ENCODE data around the gene SRCIN1. TPM values are rescaled to one million over a fixed set of nuclear protein-coding genes. Genes with fewer than 3 reads are reported as not detected.

The SRCIN1 gene
- total RNA-seq, 1 experiment from 2014 or later = 6.9 TPM

DNA sequence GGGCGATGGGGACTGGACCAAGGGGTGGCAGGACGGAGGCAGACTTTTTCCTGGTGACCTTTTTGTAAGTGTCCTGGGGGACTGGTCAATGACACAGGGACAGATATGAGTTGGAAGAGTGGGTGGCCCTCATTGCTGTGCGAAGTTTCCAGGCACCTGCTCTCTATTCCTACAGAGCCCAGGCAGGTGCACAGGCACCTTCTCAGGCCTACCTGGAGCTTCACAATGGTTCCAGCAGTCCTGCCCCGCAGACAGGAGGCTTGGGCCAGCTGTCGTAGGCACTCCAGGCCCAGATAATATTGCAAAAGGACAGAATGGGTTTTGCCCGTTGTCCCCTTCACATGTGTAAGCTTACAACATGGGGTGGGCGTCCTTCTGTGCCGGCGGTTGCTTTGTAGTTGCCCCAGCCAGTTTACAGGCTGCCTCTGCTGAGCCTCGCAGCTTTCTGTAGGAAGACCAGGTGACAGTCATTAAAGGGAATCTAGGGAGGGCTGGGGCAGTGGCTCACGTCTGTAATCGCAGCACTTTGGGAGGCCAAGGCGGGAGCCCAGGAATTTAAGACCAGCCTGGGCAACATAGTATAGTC is 93.2 kb downstream of the SRCIN1 start:
- Mint-ChIP-seq H3K4me3 (no peak overlapping the region), H3K27me3 (ENCODE audit: low read depth) (peaks cover 48% of the 10 kb centered on the region), H3K9me3 (peaks cover 0 to 3% of the 10 kb centered on the region in 2 experiments; a peak in 1 of 5 replicates), H3K36me3 (ENCODE audit: insufficient read depth in 1 of 3, low read depth in 3 of 3) (peaks cover 0 to under 1% (median 0%) of the 10 kb centered on the region in 3 experiments; a peak in 1 of 7 replicates), H3K27ac (no peak overlapping the region), H3K4me1 (peaks cover 31 to 35% of the 10 kb centered on the region in 2 experiments)
- Histone ChIP-seq H2BK5ac (ENCODE audit: insufficient read length, low read length) (no peak overlapping the region), H3K14ac (ENCODE audit: insufficient read depth, low read length) (no peak overlapping the region), H2AK5ac (ENCODE audit: insufficient read length, low read length) (no peak overlapping the region), H2AFZ (ENCODE audit: low read length) (no peak overlapping the region), H3K4me1 (ENCODE audit: insufficient read depth, low read length) (peaks cover 8% of the 10 kb centered on the region; the same call in 1 of the 2 replicates), H3K4ac (ENCODE audit: low read depth, low read length) (no peak overlapping the region), H4K91ac (ENCODE audit: insufficient read length, low read depth, low read length) (no peak overlapping the region), H3K27me3 (ENCODE audit: insufficient read depth, low read length) (no peaks in the 10 kb centered on the region; the same call in 1 of the 2 replicates), H4K8ac (replicated peaks; ENCODE audit: insufficient read length, low read depth, low read length) (no peak overlapping the region), H4K20me1 (ENCODE audit: control insufficient read depth, insufficient read depth, insufficient read length) (no peaks in the 10 kb centered on the region), H2BK120ac (ENCODE audit: low read depth, low read length, poor library complexity, severe bottlenecking) (no peak overlapping the region), H4K5ac (ENCODE audit: insufficient read length, low read depth, low read length) (no peak overlapping the region), H3K79me2 (ENCODE audit: insufficient read depth, low read length) (no peaks in the 10 kb centered on the region), H2BK20ac (ENCODE audit: low read depth, low read length, poor library complexity, severe bottlenecking) (no peak overlapping the region), H2BK15ac (ENCODE audit: low read depth, low read length) (no peak overlapping the region), H3K23me2 (ENCODE audit: insufficient read length, low read depth, low read length, poor library complexity, severe bottlenecking) (peaks cover 18% of the 10 kb centered on the region), H3K4me2 (ENCODE audit: insufficient read depth, insufficient read length, low read length) (no peak overlapping the region), H3K56ac (ENCODE audit: insufficient read length, low read depth, low read length) (no peak overlapping the region), H3K23ac (ENCODE audit: insufficient read length, low read depth, low read length) (no peak overlapping the region), H3T11ph (ENCODE audit: low read length) (no peak overlapping the region), H3K9ac (ENCODE audit: extremely low read depth, insufficient read length, low read length) (no peak overlapping the region), H3K27ac (ENCODE audit: insufficient read length, low read depth, low read length) (no peak overlapping the region), H3K9me3 (ENCODE audit: control insufficient read depth, low read depth, low read length) (no peaks in the 10 kb centered on the region), H2BK12ac (ENCODE audit: insufficient read length, low read depth, low read length) (no peak overlapping the region), H3K79me1 (ENCODE audit: insufficient read depth, low read depth, low read length, poor library complexity, severe bottlenecking) (no peaks in the 10 kb centered on the region), H3K18ac (ENCODE audit: insufficient read length, low read depth, low read length) (no peak overlapping the region)
- TF ChIP-seq, protein P1, sequence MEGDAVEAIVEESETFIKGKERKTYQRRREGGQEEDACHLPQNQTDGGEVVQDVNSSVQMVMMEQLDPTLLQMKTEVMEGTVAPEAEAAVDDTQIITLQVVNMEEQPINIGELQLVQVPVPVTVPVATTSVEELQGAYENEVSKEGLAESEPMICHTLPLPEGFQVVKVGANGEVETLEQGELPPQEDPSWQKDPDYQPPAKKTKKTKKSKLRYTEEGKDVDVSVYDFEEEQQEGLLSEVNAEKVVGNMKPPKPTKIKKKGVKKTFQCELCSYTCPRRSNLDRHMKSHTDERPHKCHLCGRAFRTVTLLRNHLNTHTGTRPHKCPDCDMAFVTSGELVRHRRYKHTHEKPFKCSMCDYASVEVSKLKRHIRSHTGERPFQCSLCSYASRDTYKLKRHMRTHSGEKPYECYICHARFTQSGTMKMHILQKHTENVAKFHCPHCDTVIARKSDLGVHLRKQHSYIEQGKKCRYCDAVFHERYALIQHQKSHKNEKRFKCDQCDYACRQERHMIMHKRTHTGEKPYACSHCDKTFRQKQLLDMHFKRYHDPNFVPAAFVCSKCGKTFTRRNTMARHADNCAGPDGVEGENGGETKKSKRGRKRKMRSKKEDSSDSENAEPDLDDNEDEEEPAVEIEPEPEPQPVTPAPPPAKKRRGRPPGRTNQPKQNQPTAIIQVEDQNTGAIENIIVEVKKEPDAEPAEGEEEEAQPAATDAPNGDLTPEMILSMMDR (conservative IDR thresholded peaks at IDR 0.05) = no peak
- WGBS (ENCODE audit: extremely low coverage, insufficient read length, low lambda C conversion rate) = no CpG with 5 or more reads among the region's 13 CpGs
- no peak for DNase-seq

All from H9 (cell line).